NB4 (cell line): ENCODE data around the gene ACTL7B.

ENCODE experiments used
- DNase-seq: peaks from one replicate; pipeline ENCODE4 v3.0.0; 2010; ENCODE audit warnings: low read depth
- H3K4me3 ChIP-seq: one replicate; pipeline ENCODE4 v1.5.1; 2011; ENCODE audit warnings: mild to moderate bottlenecking, low read depth, low read length, moderate library complexity
- CTCF ChIP-seq: IDR thresholded peaks from one replicate; pipeline ENCODE4 v1.5.1; 2012; ENCODE audit warnings: low read depth, low read length
- MAX ChIP-seq: IDR thresholded peaks from 2 replicates; pipeline ENCODE4 v1.6.1; 2011; ENCODE audit warnings: low read depth, low read length
- MYC ChIP-seq: IDR thresholded peaks from 2 replicates; pipeline ENCODE4 v1.6.1; 2011; ENCODE audit warnings: low read depth, low read length
- POLR2A ChIP-seq: IDR thresholded peaks from 2 replicates; pipeline ENCODE4 v1.6.1; 2011; ENCODE audit warnings: mild to moderate bottlenecking; ENCODE audit not compliant: insufficient read length; ENCODE audit errors: extremely low read depth

The ACTL7B gene

GRCh38 chr9:108884701-108885100 is 28.9 kb upstream of the ACTL7B start:
- no peak overlapping the region for H3K4me3 ChIP-seq
- no peak for TF ChIP-seq MAX
- TF ChIP-seq CTCF, result no peak
- no peak for TF ChIP-seq POLR2A
- no peak for TF ChIP-seq MYC

GRCh38 chr9:108883085-108883484 is 27.3 kb upstream of the ACTL7B start:
- DNase-seq, result no peak
- H3K4me3 ChIP-seq, result no peak overlapping the region
- TF ChIP-seq MYC, result no peak
- TF ChIP-seq POLR2A, result no peak
- no peak for TF ChIP-seq CTCF
- no peak for TF ChIP-seq MAX

More at GRCh38 chr9:108884701-108885100, 28.9 kb upstream of the ACTL7B start:
- DNase-seq, result no peak

GRCh38 chr9:108882052-108882888 is 26.5 kb upstream of the ACTL7B start:
- no peak overlapping the region for H3K4me3 ChIP-seq
- no peak for TF ChIP-seq CTCF
- no peak for TF ChIP-seq POLR2A
- no peak for TF ChIP-seq MYC
- no peak for TF ChIP-seq MAX
- DNase-seq, result no peak

- DNase-seq, result no peak
- TF ChIP-seq MYC (no peak), MAX (no peak), POLR2A (no peak), CTCF (no peak)
- H3K4me3 ChIP-seq, result no peak overlapping the region
Observed at GRCh38 chr9:108880738-108881316, 25.0 kb upstream of the ACTL7B start.

- H3K4me3 ChIP-seq, result no peak overlapping the region
- TF ChIP-seq CTCF (no peak), MAX (no peak), POLR2A (no peak), MYC (no peak)
- DNase-seq, result no peak
Observed at GRCh38 chr9:108877524-108877923, 21.7 kb upstream of the ACTL7B start.
